H1 (cell line): ENCODE measurements around the gene RNF145. TPM values are rescaled to one million over a fixed set of nuclear protein-coding genes. Genes with fewer than 3 reads are reported as not detected.

Source experiments
- JUN ChIP-seq: IDR thresholded peaks from 2 replicates; pipeline ENCODE4 v1.6.1; 2011; ENCODE audit warnings: low read depth, mild to moderate bottlenecking, improper control_type of control experiment, low read length
- MAFK ChIP-seq: IDR thresholded peaks from 2 replicates; pipeline ENCODE4 v1.6.1; 2012; ENCODE audit warnings: low read depth, mild to moderate bottlenecking, improper control_type of control experiment, low read length
- YY1 ChIP-seq: IDR thresholded peaks from 2 replicates; pipeline ENCODE4 v1.6.1; 2011; ENCODE audit warnings: low read depth, mild to moderate bottlenecking, low read length
- polyA plus RNA-seq, 7 experiments: library from polyadenylated mRNA; depleted of rRNA in 3 of 7; stranded (reverse) in 5 of 7; unstranded in 2 of 7; fragments of >200 nt in 5 of 7; fragments of 200-250 nt in 2 of 7; gene quantifications; 1 replicate in 5 of 7; 2 replicates in 1 of 7; 4 replicates in 1 of 7; pipeline versions ENCODE4 v1.2.1 to v1.2.3, GENCODE V29; 2011 to 2013; ENCODE audit warnings: missing spikeins in 2 of 7, mixed read lengths in 2 of 7
- total RNA-seq: library from RNA; stranded (reverse); fragmentation: NEBNext Ultra II Directional; extraction: Animal tissue kit (Norgen Biotek cat#: 25700); gene quantifications from 2 replicates; pipeline ENCODE4 v1.2.1, GENCODE V29; 2021

Gene RNF145
- total and polyA plus RNA-seq, 2 of the 8 experiments (the other 6 are each of a cell fraction or from before 2014, with no cell fraction given) = 34.2 to 72.5 TPM

- TF ChIP-seq JUN (no peak), YY1 (no peak), MAFK (no peak)
Observed at GRCh38 chr5:159252195-159252594, 42.8 kb upstream of the RNF145 start (continued).
